HepG2 (cell line): ENCODE measurements around the gene CARMIL3. TPM values are rescaled to one million over a fixed set of nuclear protein-coding genes. Genes with fewer than 3 reads are reported as not detected.
A peak's percentile ranks its signal among the peaks of the same experiment; 100 is the strongest.

Source experiments
- DMAP1 ChIP-seq: IDR thresholded peaks from 2 replicates; pipeline ENCODE4 v1.6.1; 2016
- FOXP1 ChIP-seq, 2 experiments: fragments of 450-650 bp in 1 of 2; IDR thresholded peaks; 2 replicates each; pipeline ENCODE4 v1.6.1; 2017 to 2018; ENCODE audit warnings: antibody characterized with exemption in 1 of 2
- IRF2 ChIP-seq: IDR thresholded peaks from 2 replicates; pipeline ENCODE4 v1.6.1; 2018; ENCODE audit warnings: missing genetic modification reagents, missing compliant biosample characterization
- MAFG ChIP-seq: sonication (generic); formaldehyde crosslinking; IDR thresholded peaks from 2 replicates; pipeline ENCODE4 v1.5.1; 2020; ENCODE audit warnings: mild to moderate bottlenecking, missing genetic modification reagents
- MZF1 ChIP-seq: sonication (generic); formaldehyde crosslinking; IDR thresholded peaks from 2 replicates; pipeline ENCODE4 v1.8.1; 2023; ENCODE audit warnings: mild to moderate bottlenecking, missing genetic modification reagents, borderline replicate concordance
- TSC22D2 ChIP-seq: sonication (generic); formaldehyde crosslinking; IDR thresholded peaks from 2 replicates; pipeline ENCODE4 v1.5.1; 2020; ENCODE audit warnings: missing genetic modification reagents, mild to moderate bottlenecking, borderline replicate concordance
- ZNF136 ChIP-seq: sonication (generic); formaldehyde crosslinking; IDR thresholded peaks from 2 replicates; pipeline ENCODE4 v1.8.1; 2022; ENCODE audit warnings: low read depth, mild to moderate bottlenecking, moderate library complexity, missing genetic modification reagents
- ZNF549 ChIP-seq: sonication (generic); formaldehyde crosslinking; IDR thresholded peaks from 2 replicates; pipeline ENCODE4 v1.5.0; 2020; ENCODE audit warnings: missing genetic modification reagents
- ZNF550 ChIP-seq: sonication (generic); formaldehyde crosslinking; IDR thresholded peaks from 2 replicates; pipeline ENCODE4 v1.4.0; 2020; ENCODE audit warnings: mild to moderate bottlenecking, missing genetic modification reagents, borderline replicate concordance
- ZNF660 ChIP-seq: sonication (generic); formaldehyde crosslinking; IDR thresholded peaks from 2 replicates; pipeline ENCODE4 v1.5.1; 2020; ENCODE audit warnings: mild to moderate bottlenecking, low read depth, missing genetic modification reagents, borderline replicate concordance
- ZSCAN12 ChIP-seq: sonication (generic); formaldehyde crosslinking; IDR thresholded peaks from 2 replicates; pipeline ENCODE4 v1.9.0; 2021; ENCODE audit warnings: mild to moderate bottlenecking, missing genetic modification reagents
- polyA plus RNA-seq, 8 experiments: library from polyadenylated mRNA; depleted of rRNA in 3 of 8; stranded (reverse) in 7 of 8; unstranded in 1 of 8; fragments of >200 nt; fragmentation: Illumina TruSeq in 4 of 8; extraction: Trizol in 4 of 8; gene quantifications; 2 replicates each; pipeline versions ENCODE4 v1.2.1 to v1.2.3, GENCODE V29; 2011 to 2016; ENCODE audit warnings: low read depth in 4 of 8, missing spikeins in 1 of 8, mixed read lengths in 1 of 8; ENCODE audit not compliant: insufficient read depth in 1 of 8
- total RNA-seq, 5 experiments: library from RNA; depleted of rRNA; stranded (reverse); fragments of >200 nt; fragmentation: Illumina TruSeq; extraction: Trizol; gene quantifications; 2 replicates each; pipeline ENCODE4 v1.2.3, GENCODE V29; 2016; ENCODE audit warnings: low read depth in 1 of 5
- TF ChIP-seq, protein P1 (sequence below), 2 experiments: fragments of 450-650 bp in 1 of 2; sonication (generic) in 1 of 2; formaldehyde crosslinking in 1 of 2; IDR thresholded peaks; 2 replicates each; pipeline versions ENCODE4 v1.6.1 to v1.8.0; 2016 to 2022; ENCODE audit warnings: antibody characterized with exemption in 1 of 2, mild to moderate bottlenecking in 1 of 2, missing genetic modification reagents in 1 of 2
- TF ChIP-seq, protein P2 (sequence below): sonication (generic); formaldehyde crosslinking; IDR thresholded peaks from 2 replicates; pipeline ENCODE4 v1.5.1; 2020; ENCODE audit warnings: missing genetic modification reagents, mild to moderate bottlenecking, borderline replicate concordance
- TF ChIP-seq, protein P3 (sequence below), 2 experiments: sonication (generic) in 1 of 2; formaldehyde crosslinking in 1 of 2; IDR thresholded peaks; 2 replicates each; pipeline versions ENCODE4 v1.4.0 to v1.6.1; 2016 to 2020; ENCODE audit warnings: borderline replicate concordance in 1 of 2, low read depth in 1 of 2, mild to moderate bottlenecking in 1 of 2, missing genetic modification reagents in 1 of 2

CARMIL3 gene
- total and polyA plus RNA-seq, 2 of the 13 experiments (the other 11 are each of a cell fraction or from before 2014, with no cell fraction given) = 0.27 to 0.55 TPM

DNA sequence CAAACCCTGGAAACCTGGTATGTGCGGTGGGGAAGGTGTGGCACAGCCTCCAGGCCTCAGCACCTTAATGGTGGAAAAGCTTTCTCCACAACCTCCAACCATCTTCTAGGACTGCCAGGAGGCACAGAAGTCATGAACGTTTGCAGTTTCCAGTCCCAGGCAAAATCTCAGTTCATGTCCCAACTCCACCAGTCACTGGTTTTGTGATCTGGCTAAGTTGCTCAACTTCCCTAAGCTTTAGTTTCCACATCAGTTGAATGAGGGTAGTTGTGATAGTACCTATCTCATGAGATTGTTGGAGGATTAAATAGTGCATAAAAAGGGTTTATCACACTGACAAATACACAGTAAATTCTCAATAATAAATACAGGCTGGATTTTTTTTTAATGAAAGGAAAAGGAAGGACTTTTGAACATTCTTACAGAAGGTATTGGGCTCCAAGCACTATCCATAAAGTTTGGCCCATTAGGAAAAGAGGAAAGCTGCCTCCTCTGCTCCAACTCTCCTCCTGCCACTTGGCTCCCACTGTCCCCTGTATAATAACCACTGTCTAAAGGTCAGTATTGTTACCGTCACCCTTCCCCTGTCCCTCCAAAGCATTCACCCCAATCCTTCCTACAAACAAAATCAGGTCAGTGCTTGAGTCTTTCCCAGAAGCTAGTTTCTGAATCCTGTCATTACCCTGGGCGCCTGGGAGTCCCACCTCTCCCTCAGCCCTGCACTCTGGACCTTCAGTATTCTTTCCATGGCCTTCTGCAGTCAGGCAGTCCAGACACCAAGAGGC, 48.6 kb downstream of the CARMIL3 start (continued):
- no peak for TF ChIP-seq MAFG
- TF ChIP-seq ZNF660 (CRISPR knock-in tag) = no peak
- TF ChIP-seq, protein P1, sequence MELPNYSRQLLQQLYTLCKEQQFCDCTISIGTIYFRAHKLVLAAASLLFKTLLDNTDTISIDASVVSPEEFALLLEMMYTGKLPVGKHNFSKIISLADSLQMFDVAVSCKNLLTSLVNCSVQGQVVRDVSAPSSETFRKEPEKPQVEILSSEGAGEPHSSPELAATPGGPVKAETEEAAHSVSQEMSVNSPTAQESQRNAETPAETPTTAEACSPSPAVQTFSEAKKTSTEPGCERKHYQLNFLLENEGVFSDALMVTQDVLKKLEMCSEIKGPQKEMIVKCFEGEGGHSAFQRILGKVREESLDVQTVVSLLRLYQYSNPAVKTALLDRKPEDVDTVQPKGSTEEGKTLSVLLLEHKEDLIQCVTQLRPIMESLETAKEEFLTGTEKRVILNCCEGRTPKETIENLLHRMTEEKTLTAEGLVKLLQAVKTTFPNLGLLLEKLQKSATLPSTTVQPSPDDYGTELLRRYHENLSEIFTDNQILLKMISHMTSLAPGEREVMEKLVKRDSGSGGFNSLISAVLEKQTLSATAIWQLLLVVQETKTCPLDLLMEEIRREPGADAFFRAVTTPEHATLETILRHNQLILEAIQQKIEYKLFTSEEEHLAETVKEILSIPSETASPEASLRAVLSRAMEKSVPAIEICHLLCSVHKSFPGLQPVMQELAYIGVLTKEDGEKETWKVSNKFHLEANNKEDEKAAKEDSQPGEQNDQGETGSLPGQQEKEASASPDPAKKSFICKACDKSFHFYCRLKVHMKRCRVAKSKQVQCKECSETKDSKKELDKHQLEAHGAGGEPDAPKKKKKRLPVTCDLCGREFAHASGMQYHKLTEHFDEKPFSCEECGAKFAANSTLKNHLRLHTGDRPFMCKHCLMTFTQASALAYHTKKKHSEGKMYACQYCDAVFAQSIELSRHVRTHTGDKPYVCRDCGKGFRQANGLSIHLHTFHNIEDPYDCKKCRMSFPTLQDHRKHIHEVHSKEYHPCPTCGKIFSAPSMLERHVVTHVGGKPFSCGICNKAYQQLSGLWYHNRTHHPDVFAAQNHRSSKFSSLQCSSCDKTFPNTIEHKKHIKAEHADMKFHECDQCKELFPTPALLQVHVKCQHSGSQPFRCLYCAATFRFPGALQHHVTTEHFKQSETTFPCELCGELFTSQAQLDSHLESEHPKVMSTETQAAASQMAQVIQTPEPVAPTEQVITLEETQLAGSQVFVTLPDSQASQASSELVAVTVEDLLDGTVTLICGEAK (IDR thresholded peaks at IDR 0.05) = no peak
- TF ChIP-seq, protein P1 (CRISPR knock-in tag; IDR thresholded peaks at IDR 0.05) = no peak
- no peak for TF ChIP-seq IRF2 (CRISPR knock-in tag)
- TF ChIP-seq, protein P2, sequence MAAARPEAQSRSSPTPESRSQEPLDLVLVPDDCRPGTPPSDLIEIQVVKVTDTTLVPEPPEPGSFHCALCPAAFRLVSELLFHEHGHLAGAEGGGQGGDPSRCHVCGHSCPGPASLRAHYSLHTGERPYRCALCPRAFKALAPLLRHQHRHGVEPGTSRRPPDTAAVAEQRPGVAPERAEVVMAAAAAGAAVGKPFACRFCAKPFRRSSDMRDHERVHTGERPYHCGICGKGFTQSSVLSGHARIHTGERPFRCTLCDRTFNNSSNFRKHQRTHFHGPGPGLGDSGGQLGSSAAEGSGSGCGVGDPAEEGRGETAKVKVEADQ = no peak
- TF ChIP-seq ZNF550 = no peak
- 0 out of 2 replicates have a peak, but pooled peaks have one; percentile 2 for TF ChIP-seq FOXP1 (IDR thresholded peaks at IDR 0.05)
- TF ChIP-seq FOXP1 (CRISPR knock-in tag; IDR thresholded peaks at IDR 0.05) = no peak
- TF ChIP-seq, protein P3, sequence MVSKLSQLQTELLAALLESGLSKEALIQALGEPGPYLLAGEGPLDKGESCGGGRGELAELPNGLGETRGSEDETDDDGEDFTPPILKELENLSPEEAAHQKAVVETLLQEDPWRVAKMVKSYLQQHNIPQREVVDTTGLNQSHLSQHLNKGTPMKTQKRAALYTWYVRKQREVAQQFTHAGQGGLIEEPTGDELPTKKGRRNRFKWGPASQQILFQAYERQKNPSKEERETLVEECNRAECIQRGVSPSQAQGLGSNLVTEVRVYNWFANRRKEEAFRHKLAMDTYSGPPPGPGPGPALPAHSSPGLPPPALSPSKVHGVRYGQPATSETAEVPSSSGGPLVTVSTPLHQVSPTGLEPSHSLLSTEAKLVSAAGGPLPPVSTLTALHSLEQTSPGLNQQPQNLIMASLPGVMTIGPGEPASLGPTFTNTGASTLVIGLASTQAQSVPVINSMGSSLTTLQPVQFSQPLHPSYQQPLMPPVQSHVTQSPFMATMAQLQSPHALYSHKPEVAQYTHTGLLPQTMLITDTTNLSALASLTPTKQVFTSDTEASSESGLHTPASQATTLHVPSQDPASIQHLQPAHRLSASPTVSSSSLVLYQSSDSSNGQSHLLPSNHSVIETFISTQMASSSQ (IDR thresholded peaks at IDR 0.05; ENCODE audit: low read depth) = no peak
- TF ChIP-seq, protein P3 (CRISPR knock-in tag; IDR thresholded peaks at IDR 0.05; ENCODE audit: borderline replicate concordance) = no peak
- TF ChIP-seq ZSCAN12 (CRISPR knock-in tag) = no peak
- TF ChIP-seq MZF1 (CRISPR knock-in tag) = no peak
- no peak for TF ChIP-seq DMAP1 (CRISPR knock-in tag)
- no peak for TF ChIP-seq TSC22D2
- TF ChIP-seq ZNF549 (CRISPR knock-in tag) = no peak
- TF ChIP-seq ZNF136 (CRISPR knock-in tag) = no peak
